A673 (cell line): ENCODE results near the gene RAP1GAP. TPM values are rescaled to one million over a fixed set of nuclear protein-coding genes. Genes with fewer than 3 reads are reported as not detected.

Experiments used
- BruUV-seq: library from RNA; stranded (reverse); fragments of 400-500 nt; replicated peaks from 2 replicates; lab custom pipeline; 2021; lab: Mats Ljungman, UMichigan
- CTCF ChIA-PET: fragments of 300-600 bp; sonication (Branson Sonifier 250); formaldehyde crosslinking; loops from one replicate; lab custom pipeline; 2022; ENCODE audit warnings: antibody characterized with exemption; lab: Charles Lee
- POLR2A ChIA-PET: fragments of 300-600 bp; sonication (Branson Sonifier 250); formaldehyde crosslinking; loops from one replicate; lab custom pipeline; 2022; ENCODE audit warnings: antibody characterized with exemption; ENCODE audit not compliant: low non-redundant PET; lab: Charles Lee
- DNase-seq: peaks from one replicate; pipeline ENCODE4 v3.0.0-alpha.2; 2015; ENCODE audit warnings: low spot score
- H3K27ac ChIP-seq: fragments of 200-600 bp; sonication (generic); 2 replicates; pipeline ENCODE4 v1.5.1; 2016; ENCODE audit warnings: mixed run types, low read depth, mild to moderate bottlenecking, mixed read lengths, antibody characterized with exemption, low read length; ENCODE audit not compliant: poor library complexity, severe bottlenecking
- H3K27me3 ChIP-seq: fragments of 200-600 bp; sonication (generic); replicated peaks from 2 replicates; pipeline ENCODE4 v1.6.1; 2017; ENCODE audit warnings: mixed run types, low read depth, mild to moderate bottlenecking, mixed read lengths, antibody characterized with exemption, low read length; ENCODE audit not compliant: insufficient read depth, poor library complexity
- H3K36me3 ChIP-seq: fragments of 200-600 bp; sonication (generic); 2 replicates; pipeline ENCODE4 v1.6.1; 2016; ENCODE audit warnings: mixed run types, mild to moderate bottlenecking, mixed read lengths, antibody characterized with exemption, low read length; ENCODE audit not compliant: insufficient read depth, poor library complexity, severe bottlenecking
- H3K4me1 ChIP-seq: fragments of 200-600 bp; sonication (generic); 2 replicates; pipeline ENCODE4 v1.6.1; 2017; ENCODE audit warnings: mixed run types, mild to moderate bottlenecking, mixed read lengths, antibody characterized with exemption, low read length; ENCODE audit not compliant: insufficient read depth, poor library complexity, severe bottlenecking
- H3K4me3 ChIP-seq: fragments of 200-600 bp; sonication (generic); 2 replicates; pipeline ENCODE4 v1.5.1; 2016; ENCODE audit warnings: low read depth, mixed run types, mild to moderate bottlenecking, mixed read lengths, low read length; ENCODE audit not compliant: poor library complexity, severe bottlenecking
- H3K9me3 ChIP-seq: fragments of 200-600 bp; sonication (generic); 2 replicates; pipeline ENCODE4 v1.6.1; 2016; ENCODE audit warnings: mixed run types, low read depth, mild to moderate bottlenecking, mixed read lengths, antibody characterized with exemption, low read length; ENCODE audit not compliant: poor library complexity, severe bottlenecking
- EZH2 ChIP-seq: fragments of 200-600 bp; sonication (generic); IDR thresholded peaks from 2 replicates; pipeline ENCODE4 v1.6.1; 2017; ENCODE audit warnings: borderline replicate concordance, low read depth, mild to moderate bottlenecking, mixed read lengths, antibody characterized with exemption, low read length; ENCODE audit not compliant: poor library complexity, severe bottlenecking
- intact Hi-C: fragments of 100-400 bp; cut with micrococcal nuclease; formaldehyde crosslinking; loops from one replicate; pipeline ENCODE4 v1.10.0; 2022; ENCODE audit not compliant: unreplicated experiment
- total RNA-seq: library from RNA; stranded (reverse); gene quantifications from 2 replicates; pipeline ENCODE4 v1.2.3, GENCODE V29; 2021
- TF ChIP-seq, protein P1 (sequence below): fragments of 300-800, 200-600 bp; sonication (generic); conservative IDR thresholded peaks from 2 replicates; pipeline ENCODE4 v1.5.1; 2017; ENCODE audit warnings: low read depth, mild to moderate bottlenecking, antibody characterized with exemption, low read length, moderate library complexity, mixed read lengths

The RAP1GAP gene
- total RNA-seq, 1 experiment from 2014 or later = 37.7 TPM

DNA sequence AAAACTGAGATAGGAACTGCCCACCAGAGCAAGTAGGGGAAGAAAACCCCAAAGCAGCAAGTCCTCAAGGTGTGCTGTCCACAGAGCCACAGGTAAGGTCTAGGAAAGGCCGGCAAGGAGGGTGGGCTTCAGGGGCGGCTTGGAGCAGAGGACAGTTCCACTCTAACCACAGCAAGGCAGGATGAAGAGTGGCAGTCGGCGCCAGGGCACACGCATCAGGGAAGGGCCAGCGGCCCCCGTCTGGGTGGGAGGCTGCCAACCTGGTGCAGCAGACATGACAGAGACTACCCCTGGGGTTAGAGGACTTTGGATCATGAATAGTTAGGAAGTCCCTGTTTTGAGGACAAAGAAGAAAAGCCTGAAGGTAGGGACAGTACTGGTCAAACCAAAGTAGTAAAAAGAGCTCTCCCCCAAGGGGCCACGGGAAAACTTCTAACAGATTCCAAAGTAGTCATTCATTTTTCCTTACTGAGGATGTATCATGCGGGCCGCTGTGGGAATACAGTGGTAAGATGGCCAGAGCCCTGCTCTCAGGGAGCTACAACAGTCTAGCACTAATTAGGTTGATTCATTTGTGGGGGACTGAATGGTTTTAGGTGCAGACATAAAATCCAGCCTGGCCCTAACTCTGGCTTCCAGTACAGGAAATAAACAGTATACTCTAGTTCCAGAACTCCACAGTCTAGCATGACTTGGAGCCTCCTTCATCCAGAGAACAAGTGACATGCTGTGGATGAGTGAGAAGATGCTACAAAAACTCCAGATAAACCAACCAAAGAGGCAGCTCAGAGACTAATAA is 3.5 kb upstream of the RAP1GAP start:
- no peak overlapping the region for H3K4me3 ChIP-seq
- H3K4me1 ChIP-seq = peaks cover 34% of the 10 kb centered on the region
- POLR2A ChIA-PET = no interaction called here
- H3K27ac ChIP-seq = no peak overlapping the region
- H3K27me3 ChIP-seq = no peaks in the 10 kb centered on the region
- no peak for DNase-seq
- CTCF ChIA-PET = no interaction called here
- H3K9me3 ChIP-seq = no peaks in the 10 kb centered on the region
- BruUV-seq = no TSS peak
- H3K36me3 ChIP-seq = no peaks in the 10 kb centered on the region
- intact Hi-C loops = no loop called here
- no peak for TF ChIP-seq EZH2
- TF ChIP-seq, protein P1, sequence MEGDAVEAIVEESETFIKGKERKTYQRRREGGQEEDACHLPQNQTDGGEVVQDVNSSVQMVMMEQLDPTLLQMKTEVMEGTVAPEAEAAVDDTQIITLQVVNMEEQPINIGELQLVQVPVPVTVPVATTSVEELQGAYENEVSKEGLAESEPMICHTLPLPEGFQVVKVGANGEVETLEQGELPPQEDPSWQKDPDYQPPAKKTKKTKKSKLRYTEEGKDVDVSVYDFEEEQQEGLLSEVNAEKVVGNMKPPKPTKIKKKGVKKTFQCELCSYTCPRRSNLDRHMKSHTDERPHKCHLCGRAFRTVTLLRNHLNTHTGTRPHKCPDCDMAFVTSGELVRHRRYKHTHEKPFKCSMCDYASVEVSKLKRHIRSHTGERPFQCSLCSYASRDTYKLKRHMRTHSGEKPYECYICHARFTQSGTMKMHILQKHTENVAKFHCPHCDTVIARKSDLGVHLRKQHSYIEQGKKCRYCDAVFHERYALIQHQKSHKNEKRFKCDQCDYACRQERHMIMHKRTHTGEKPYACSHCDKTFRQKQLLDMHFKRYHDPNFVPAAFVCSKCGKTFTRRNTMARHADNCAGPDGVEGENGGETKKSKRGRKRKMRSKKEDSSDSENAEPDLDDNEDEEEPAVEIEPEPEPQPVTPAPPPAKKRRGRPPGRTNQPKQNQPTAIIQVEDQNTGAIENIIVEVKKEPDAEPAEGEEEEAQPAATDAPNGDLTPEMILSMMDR = no peak

DNA sequence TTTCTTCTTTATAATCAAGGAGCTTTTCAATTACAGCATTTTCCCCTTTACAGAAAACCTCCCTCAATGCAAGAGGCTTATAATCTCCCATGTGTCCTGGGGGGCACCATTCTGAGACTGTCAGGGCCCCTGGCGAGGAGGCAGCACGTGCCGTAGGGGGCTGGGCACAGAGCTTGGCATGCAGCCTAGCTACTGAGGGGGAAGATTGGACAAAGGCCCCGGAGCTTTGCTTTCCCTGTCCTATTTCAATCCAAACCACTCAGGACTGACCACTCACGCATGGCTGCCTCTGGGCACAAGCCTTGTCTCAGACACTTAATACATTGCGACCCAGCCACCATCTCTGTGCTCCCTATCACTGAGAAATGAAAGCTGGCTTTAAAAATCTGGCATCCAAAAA is 2.8 kb upstream of the RAP1GAP start:
- no TSS peak for BruUV-seq
- TF ChIP-seq EZH2 = no peak
- TF ChIP-seq, protein P1 = no peak
- peaks cover 34% of the 10 kb centered on the region for H3K4me1 ChIP-seq
- H3K27me3 ChIP-seq = no peaks in the 10 kb centered on the region
- ChIA-PET CTCF (no interaction called here), POLR2A (no interaction called here)
- no peaks in the 10 kb centered on the region for H3K9me3 ChIP-seq
- no peak overlapping the region for H3K27ac ChIP-seq
- no peak for DNase-seq
- no peaks in the 10 kb centered on the region for H3K36me3 ChIP-seq
- no peak overlapping the region for H3K4me3 ChIP-seq
- intact Hi-C loops = no loop called here

DNA sequence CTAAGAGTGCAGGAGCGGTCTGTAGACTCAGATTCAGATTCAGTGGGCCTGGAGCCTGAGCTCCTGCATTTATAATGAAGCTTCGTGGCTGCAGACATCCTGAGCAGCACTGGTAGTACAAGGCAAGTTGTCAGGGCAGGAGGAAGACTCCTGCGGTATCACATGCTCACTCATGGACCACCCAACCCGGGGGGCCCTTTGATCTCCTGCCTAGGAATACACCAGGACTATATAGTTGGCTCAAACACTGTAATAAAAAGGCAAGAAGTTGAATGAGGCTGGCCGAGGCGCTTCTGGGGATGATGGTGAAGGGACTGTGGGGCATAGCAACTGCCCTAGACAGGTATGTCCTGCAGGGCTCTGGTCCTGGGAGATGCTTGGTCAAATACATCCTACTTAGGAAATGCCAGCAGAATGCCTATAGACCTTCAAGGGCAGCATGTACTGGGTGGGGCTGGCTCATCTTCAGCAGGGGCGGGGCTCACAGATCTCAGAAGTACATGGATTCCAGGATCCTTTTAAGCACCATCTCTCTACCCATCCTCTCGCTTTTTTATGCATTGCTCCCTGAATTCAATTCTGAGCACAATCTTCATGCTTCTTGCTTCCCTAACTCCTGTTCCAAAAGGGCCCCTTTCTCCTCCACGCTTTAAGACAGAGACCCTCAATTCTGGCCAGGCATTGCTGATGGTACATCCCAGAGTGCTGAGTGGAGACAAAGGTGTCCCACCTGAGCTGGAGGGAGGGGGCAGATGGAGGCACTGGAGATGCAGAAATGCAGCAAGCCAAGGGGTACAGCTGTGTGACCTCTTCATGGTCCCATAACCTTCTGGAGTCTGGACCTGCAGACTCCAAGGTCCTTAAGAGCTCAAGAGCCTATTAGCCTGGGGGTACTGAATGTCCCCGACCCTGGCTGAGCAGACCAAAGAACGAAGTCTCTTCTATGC is 2.1 kb upstream of the RAP1GAP start:
- Histone ChIP-seq H3K27me3 (no peaks in the 10 kb centered on the region), H3K9me3 (no peaks in the 10 kb centered on the region), H3K4me1 (peaks cover 34% of the 10 kb centered on the region), H3K27ac (no peak overlapping the region), H3K36me3 (no peaks in the 10 kb centered on the region), H3K4me3 (no peak overlapping the region)
- no TSS peak for BruUV-seq
- DNase-seq = no peak
- no peak for TF ChIP-seq EZH2
- TF ChIP-seq, protein P1 = no peak
- ChIA-PET CTCF (no interaction called here), POLR2A (no interaction called here)
- intact Hi-C loops = no loop called here
